Skeletal muscle satellite cell (primary cell): ENCODE results near the gene APEX1.

Experiments used
- H3K27me3 ChIP-seq: 2 replicates; pipeline ENCODE4 v1.7.0; 2013; ENCODE audit warnings: low read length; ENCODE audit not compliant: control insufficient read depth, insufficient read depth
- H3K36me3 ChIP-seq: 2 replicates; pipeline ENCODE4 v1.7.0; 2013; ENCODE audit warnings: mild to moderate bottlenecking, control low read depth, low read length; ENCODE audit not compliant: insufficient read depth
- H3K4me1 ChIP-seq: 2 replicates; pipeline ENCODE4 v1.7.0; 2013; ENCODE audit warnings: low read length; ENCODE audit not compliant: control insufficient read depth, insufficient read depth
- H3K4me2 ChIP-seq: 2 replicates; pipeline ENCODE4 v1.7.0; 2013; ENCODE audit warnings: mild to moderate bottlenecking, low read length
- H3K4me3 ChIP-seq: 2 replicates; pipeline ENCODE4 v1.7.0; 2013; ENCODE audit warnings: low read length
- H3K9ac ChIP-seq: 2 replicates; pipeline ENCODE4 v1.7.0; 2013; ENCODE audit warnings: mild to moderate bottlenecking, low read depth, low read length, moderate library complexity
- H3K9me3 ChIP-seq: replicated peaks from 2 replicates; pipeline ENCODE4 v1.7.0; 2013; ENCODE audit warnings: mild to moderate bottlenecking, control low read depth, low read length

APEX1 gene

DNA sequence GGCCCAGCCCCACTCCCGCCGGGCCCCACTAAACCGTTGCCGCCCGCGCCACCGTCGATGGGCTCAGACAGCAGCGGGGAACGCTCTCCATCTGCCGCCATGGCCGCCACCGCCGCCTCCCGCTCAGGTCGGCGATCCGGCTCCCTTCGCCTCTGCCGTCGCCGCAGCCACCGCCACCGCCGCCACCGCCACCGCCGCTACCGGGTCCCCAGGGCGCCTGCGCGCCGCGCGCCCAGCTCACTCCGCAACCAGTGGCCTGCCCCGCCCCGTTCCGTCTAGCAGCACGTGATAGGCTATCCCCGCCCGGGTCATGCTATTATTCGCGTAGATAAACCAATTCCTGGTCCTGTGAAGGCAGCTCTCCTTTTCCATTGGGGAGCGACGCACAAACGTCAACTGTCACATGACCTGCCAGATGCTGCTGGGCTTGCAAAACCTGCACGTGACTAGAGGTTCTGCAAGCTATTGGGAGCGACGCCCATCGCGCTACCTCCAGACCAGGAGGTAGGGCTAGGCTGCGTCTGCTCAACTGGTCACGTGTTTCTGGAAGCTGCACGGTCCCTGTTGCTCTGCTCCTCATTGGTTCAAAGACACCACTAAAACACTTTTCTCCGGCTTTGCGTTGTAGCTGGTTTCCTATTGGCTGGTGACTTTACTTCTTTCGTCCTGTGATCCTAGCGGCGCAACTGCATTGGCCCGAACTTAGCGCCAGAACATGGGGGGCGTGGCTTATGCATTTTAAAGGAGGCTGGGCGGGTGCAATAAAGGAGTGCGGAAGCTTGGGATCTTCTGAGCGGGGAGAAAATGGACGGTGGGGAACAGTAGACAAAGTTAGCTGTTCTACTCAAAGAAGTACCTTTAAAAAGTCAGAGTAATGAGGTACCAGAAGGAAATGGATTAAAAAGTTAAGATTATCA is 6.5 kb downstream of the APEX1 start, which contains the start of gene PIP4P1:
Gene PIP4P1, minus strand, starts transcription at position 210 of the 917 bp plus-strand sequence. Its CDS starts 109 bp downstream, at position 101.
- H3K9me3 ChIP-seq = no peaks in the 10 kb centered on the region
- peaks cover 30% of the 10 kb centered on the region for H3K36me3 ChIP-seq
- peak within 1 kb of the TSS; percentile 85 for H3K4me3 ChIP-seq
- H3K4me1 ChIP-seq = peaks cover 14% of the 10 kb centered on the region
- H3K27me3 ChIP-seq = no peaks in the 10 kb centered on the region
- H3K4me2 ChIP-seq = peak within 1 kb of the TSS; percentile 90
- peak within 1 kb of the TSS; percentile 89 for H3K9ac ChIP-seq

DNA sequence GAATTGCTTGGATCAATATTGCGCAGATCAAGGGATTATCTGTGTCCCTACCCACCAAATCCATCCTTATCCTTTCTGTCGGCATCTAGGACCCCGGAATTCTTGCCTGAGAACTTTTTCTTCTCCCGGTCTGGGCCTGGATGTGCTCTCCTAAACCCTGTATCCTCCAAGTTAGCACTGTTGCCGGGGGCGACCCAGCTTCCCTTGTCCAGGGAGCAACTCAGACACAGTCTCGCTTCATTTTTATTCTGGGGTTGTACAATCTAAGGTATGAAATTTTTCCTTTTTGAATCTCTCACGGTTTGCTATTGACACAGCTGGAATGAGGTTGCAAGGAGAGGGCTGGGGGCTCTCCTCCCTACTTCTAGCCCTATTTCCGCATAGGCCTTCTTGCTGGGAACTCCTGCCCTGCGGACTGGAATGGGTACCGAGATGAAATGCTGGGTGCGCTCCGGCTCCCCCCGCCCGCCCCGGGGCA is 13.8 kb downstream of the APEX1 start:
- Histone ChIP-seq H3K4me3 (peak overlapping the region; percentile 87), H3K9me3 (no peaks in the 10 kb centered on the region), H3K4me2 (peak overlapping the region; percentile 88), H3K4me1 (peaks cover 12% of the 10 kb centered on the region), H3K9ac (peak overlapping the region; percentile 90), H3K27me3 (no peaks in the 10 kb centered on the region), H3K36me3 (peaks cover 11% of the 10 kb centered on the region)

DNA sequence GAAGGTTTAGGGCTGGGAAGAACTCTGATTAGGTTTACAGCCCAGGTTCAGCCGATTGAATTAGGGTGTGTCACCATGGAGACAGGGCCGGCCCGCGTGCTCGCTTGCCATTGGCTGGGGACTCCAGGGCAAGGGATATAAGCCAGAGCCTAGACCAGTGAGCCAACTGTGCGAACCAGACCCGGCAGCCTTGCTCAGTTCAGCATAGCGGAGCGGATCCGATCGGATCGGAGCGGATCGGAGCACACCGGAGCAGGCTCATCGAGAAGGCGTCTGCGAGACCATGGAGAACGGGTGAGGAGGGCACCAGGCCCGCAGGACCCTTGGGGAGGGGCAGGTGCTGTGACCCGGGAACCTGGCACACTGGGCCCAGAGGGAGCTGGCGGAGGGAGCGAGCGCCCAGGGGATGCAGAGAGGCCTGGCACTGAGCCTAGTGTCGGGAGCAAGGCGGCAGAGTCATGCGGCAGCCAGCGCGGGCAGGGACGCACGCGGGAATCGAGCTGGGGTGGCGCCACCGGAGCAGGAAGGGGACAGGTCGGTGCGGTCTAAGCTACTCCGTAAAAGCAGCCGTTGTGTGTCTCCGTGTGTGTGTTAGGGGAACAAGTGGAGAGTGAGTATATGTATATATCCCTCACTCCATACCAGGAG is 14.3 kb downstream of the APEX1 start, which contains the start of gene PNP:
Gene PNP, plus strand, starts transcription at position 165 of the 648 bp plus-strand sequence. Its CDS starts 119 bp downstream, at position 284.
- Histone ChIP-seq H3K4me1 (peaks cover 12% of the 10 kb centered on the region), H3K36me3 (peaks cover 17% of the 10 kb centered on the region), H3K27me3 (no peaks in the 10 kb centered on the region), H3K4me3 (peak within 1 kb of the TSS; percentile 87), H3K4me2 (peak within 1 kb of the TSS; percentile 88), H3K9me3 (no peaks in the 10 kb centered on the region), H3K9ac (peak within 1 kb of the TSS; percentile 90)

DNA sequence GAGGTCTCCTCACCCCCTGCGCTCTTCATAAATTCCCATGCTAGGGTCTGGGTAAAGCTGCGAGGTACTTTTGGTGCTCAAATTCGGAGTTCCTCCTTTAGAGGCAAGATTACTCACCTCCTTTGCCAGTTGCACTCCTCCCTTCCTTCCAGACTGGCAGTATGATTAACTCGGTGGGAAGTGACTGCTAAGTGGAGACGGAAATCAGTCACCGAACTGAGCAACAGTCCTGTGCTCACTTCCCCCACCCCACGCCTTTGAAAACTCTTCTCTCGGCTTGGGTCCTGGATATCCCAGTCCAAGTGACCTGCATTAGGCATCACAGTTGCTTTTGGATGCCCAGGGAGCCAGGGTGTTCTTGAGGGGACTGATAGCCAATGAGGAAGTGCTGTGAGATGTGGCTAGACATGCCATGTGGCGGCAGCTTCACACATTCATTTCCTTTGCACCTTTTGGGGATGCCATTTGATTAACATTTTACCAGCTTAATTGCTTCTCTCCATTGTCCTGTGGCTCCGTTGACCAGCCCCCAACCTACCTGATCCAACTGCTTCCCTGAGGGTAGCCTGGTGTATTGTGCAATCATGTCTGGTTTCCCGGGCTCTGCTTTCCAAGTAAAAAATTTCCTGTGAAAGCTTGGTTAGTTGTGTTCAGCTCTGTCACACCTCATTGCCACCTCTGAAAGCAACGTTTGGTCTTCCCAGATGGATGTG is 15.0 kb downstream of the APEX1 start:
- H3K9ac ChIP-seq = peak overlapping the region; percentile 90
- H3K36me3 ChIP-seq = peaks cover 24% of the 10 kb centered on the region
- H3K9me3 ChIP-seq = no peaks in the 10 kb centered on the region
- H3K4me2 ChIP-seq = peak overlapping the region; percentile 88
- H3K4me3 ChIP-seq = peak overlapping the region; percentile 87
- peaks cover 12% of the 10 kb centered on the region for H3K4me1 ChIP-seq
- no peaks in the 10 kb centered on the region for H3K27me3 ChIP-seq

DNA sequence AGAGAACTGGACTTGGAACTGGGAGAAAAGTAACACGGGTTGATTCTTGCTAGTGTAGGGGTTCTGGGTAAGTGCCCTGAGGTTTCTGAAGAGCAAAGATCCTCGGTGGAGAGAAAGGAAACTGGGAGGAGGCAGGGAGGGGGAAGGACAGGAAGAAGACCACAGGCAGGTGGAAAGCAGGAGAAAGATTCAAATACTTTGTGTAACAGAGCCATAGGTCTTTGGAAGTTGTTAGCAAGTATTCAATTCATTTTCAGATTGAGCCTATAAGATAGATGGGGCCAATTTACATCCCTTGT is 15.5 kb downstream of the APEX1 start:
- Histone ChIP-seq H3K9ac (peak overlapping the region; percentile 90), H3K4me1 (peaks cover 12% of the 10 kb centered on the region), H3K4me3 (peak overlapping the region; percentile 87), H3K36me3 (peaks cover 27% of the 10 kb centered on the region), H3K9me3 (no peaks in the 10 kb centered on the region), H3K4me2 (peak overlapping the region; percentile 88), H3K27me3 (no peaks in the 10 kb centered on the region)

DNA sequence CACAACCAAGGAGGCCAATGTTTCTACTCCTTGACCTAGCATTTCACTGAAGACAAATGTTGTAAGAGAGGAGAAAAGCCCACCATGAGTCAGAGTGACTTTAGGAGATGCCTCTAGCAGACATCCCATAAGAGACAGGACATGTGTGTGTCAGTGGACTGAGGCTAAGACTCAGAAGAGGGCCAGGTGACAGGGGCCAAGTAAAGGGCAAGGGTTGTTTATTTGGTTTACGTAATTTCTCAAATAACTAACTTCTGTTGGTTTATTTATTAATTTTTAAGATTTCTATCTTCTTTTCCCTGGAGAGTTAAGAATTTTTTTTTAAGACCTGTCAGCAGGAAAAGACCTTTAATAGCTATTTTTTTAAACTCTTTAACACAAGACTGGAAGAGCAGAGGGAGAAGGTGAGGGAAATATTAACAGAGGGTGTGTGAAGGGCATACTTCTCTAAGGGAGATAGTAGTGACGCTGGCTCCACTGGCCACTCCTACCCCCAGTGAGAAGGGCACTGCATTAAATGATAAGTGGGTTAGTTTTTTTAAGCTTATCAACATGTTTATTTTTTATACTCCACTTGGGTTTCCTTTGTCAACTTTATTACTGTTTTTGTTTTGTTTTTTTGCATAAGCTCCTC is 17.6 kb downstream of the APEX1 start:
- Histone ChIP-seq H3K4me2 (no peak overlapping the region), H3K4me3 (no peak overlapping the region), H3K27me3 (no peaks in the 10 kb centered on the region), H3K36me3 (peaks cover 48% of the 10 kb centered on the region), H3K4me1 (peaks cover 12% of the 10 kb centered on the region), H3K9me3 (no peaks in the 10 kb centered on the region), H3K9ac (no peak overlapping the region)

DNA sequence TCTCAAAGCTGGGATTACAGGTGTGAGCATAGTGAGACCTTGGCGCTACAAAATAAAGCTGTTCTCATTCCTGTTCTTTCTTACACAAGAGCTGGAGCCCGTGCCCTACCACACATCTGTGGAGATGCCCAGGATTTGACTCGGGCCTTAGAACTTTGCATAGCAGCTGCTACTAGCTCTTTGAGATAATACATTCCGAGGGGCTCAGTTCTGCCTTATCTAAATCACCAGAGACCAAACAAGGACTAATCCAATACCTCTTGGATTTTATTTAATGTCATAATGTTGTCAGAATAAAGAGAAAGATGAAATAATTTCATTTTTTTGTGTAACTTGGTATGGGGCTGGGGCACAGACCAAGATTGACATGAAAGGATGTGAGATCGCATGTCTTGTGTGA is 21.8 kb downstream of the APEX1 start:
- no peaks in the 10 kb centered on the region for H3K27me3 ChIP-seq
- no peaks in the 10 kb centered on the region for H3K9me3 ChIP-seq
- peaks cover 6% of the 10 kb centered on the region for H3K4me1 ChIP-seq
- no peak overlapping the region for H3K4me2 ChIP-seq
- H3K9ac ChIP-seq = no peak overlapping the region
- peaks cover 63% of the 10 kb centered on the region for H3K36me3 ChIP-seq
- no peak overlapping the region for H3K4me3 ChIP-seq

DNA sequence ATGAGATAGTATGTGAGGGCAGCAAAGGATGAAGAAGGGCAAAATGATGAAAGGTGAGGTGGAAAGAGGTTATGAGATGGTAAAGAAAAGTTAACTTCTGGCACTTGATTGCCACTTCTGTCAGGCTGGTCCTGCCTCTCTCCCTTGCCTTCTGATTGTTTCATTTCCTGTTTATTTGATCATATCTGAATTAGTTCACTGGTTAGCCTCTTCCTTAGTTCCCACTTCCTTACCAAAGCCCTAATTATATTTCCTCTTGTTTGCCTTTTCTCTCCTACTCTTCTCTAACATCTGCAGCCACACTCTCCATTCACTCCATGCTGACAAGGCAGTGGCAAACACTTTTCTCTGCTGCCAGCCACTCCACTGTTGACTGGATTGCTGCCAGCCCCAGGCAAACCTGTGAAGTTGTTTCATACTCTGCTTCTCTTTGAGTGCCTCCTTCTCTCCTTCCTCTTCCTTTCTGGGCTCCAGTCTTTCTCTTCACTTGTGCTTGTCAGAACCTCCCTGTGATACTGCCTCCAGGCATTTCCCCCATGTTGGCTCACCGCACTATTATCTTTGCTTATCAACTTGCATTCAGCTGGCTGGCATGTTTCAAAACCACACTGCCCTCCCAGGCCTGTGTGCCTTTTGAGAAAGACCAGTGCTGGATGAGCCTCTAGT is 22.3 kb downstream of the APEX1 start:
- no peak overlapping the region for H3K4me3 ChIP-seq
- H3K9ac ChIP-seq = no peak overlapping the region
- peaks cover 61% of the 10 kb centered on the region for H3K36me3 ChIP-seq
- no peak overlapping the region for H3K4me2 ChIP-seq
- H3K4me1 ChIP-seq = peaks cover 2% of the 10 kb centered on the region
- no peaks in the 10 kb centered on the region for H3K9me3 ChIP-seq
- H3K27me3 ChIP-seq = no peaks in the 10 kb centered on the region

DNA sequence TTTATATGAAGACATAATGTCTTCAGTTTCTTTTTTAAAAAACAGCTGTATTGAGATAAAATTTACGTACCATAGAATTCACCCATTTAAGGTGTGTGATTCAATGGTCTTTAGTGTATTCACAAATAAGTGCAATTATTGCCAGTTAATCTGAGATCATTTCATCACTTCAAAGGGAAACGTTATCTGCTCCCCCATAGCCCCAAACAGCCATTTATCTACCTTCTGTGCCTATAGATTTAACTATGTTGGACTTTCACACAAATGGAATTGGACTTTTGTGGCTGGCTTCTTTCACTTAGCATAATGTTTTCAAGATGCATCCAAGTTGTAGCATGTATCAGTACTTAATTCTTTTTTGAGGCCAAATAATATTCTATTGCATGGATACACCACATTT is 23.9 kb downstream of the APEX1 start:
- peaks cover 51% of the 10 kb centered on the region for H3K36me3 ChIP-seq
- H3K4me1 ChIP-seq = no peaks in the 10 kb centered on the region
- H3K9ac ChIP-seq = no peak overlapping the region
- no peak overlapping the region for H3K4me2 ChIP-seq
- H3K4me3 ChIP-seq = no peak overlapping the region
- no peaks in the 10 kb centered on the region for H3K27me3 ChIP-seq
- H3K9me3 ChIP-seq = no peaks in the 10 kb centered on the region

DNA sequence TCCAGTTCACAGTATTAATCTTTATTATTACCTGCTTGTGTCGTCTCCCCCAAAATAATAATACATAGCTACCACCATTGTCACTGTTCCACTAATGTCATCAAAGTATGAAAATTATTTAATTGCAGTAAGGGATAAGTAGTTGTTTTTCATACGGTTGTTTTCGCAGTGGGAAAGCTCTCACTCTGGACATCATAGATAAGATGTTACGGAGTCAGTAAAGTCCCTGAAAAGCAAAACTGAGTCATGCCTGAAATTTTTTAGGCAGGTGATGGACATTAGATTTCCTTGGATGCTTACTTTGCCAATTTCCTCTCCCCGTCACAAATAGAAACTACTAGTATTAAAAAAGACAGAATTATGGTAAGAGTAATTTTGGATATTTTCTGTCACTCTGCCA is 27.4 kb downstream of the APEX1 start:
- H3K4me3 ChIP-seq = no peak overlapping the region
- H3K9ac ChIP-seq = no peak overlapping the region
- H3K36me3 ChIP-seq = peaks cover 18% of the 10 kb centered on the region
- no peaks in the 10 kb centered on the region for H3K27me3 ChIP-seq
- no peaks in the 10 kb centered on the region for H3K9me3 ChIP-seq
- H3K4me1 ChIP-seq = no peaks in the 10 kb centered on the region
- no peak overlapping the region for H3K4me2 ChIP-seq
